PFSK-1 (cell line): Measurements from ENCODE around the gene ADAM12.

ENCODE experiments used
- FOXP2 ChIP-seq: optimal IDR thresholded peaks from 2 replicates; pipeline ENCODE3; 2011; ENCODE audit warnings: borderline replicate concordance, control low read depth, inconsistent platforms; ENCODE audit not compliant: insufficient read depth; ENCODE audit errors: extremely low read length, extremely low read depth
- POLR2AphosphoS5 ChIP-seq: IDR thresholded peaks from 2 replicates; pipeline ENCODE4 v1.6.1; 2012; ENCODE audit warnings: low read depth, mild to moderate bottlenecking, control low read depth, low read length, moderate library complexity
- TF ChIP-seq, protein P1 (sequence below), 2 experiments: IDR thresholded peaks; 2 replicates each; pipeline versions ENCODE4 v1.6.1 to v1.8.0; 2011 to 2012; ENCODE audit warnings: low read depth in 2 of 2, low read length in 2 of 2, control low read depth in 1 of 2, inconsistent platforms in 1 of 2, mild to moderate bottlenecking in 1 of 2, moderate library complexity in 1 of 2; ENCODE audit not compliant: insufficient read depth in 1 of 2

DNA sequence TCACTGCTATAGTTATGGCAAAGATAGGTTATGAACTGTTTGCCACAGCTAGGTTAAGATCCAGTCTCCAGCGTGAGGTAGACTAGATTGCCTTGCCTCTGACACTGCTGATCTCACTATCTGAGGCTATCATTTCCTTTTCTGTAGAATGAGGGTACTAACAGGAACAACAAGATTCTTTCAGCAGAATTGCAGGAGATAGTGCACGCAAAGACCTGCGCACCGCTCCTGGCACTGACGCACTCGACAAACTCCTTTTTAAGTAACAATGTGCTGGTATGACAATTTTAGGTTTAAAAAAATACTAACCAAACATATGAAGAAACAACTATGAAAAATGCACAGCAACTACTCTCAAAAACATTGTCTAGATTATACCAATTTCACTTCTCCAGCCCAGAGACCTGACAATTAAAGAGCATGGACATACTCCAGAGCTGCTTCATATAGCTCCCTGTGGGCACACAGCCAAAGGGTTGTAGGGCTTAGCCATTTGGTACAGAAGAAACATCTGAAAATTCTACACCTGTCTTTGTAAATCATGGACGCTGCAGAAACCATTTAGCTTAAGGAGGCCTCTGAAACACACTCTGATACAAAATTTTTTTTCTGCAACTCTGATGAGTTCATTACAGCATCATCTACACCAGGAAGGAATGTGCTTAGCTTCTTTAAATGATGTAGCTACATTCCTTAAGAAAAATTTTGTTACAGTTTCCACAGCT is 7.8 kb downstream of the ADAM12 start:
- TF ChIP-seq POLR2AphosphoS5: no peak
- TF ChIP-seq, protein P1, sequence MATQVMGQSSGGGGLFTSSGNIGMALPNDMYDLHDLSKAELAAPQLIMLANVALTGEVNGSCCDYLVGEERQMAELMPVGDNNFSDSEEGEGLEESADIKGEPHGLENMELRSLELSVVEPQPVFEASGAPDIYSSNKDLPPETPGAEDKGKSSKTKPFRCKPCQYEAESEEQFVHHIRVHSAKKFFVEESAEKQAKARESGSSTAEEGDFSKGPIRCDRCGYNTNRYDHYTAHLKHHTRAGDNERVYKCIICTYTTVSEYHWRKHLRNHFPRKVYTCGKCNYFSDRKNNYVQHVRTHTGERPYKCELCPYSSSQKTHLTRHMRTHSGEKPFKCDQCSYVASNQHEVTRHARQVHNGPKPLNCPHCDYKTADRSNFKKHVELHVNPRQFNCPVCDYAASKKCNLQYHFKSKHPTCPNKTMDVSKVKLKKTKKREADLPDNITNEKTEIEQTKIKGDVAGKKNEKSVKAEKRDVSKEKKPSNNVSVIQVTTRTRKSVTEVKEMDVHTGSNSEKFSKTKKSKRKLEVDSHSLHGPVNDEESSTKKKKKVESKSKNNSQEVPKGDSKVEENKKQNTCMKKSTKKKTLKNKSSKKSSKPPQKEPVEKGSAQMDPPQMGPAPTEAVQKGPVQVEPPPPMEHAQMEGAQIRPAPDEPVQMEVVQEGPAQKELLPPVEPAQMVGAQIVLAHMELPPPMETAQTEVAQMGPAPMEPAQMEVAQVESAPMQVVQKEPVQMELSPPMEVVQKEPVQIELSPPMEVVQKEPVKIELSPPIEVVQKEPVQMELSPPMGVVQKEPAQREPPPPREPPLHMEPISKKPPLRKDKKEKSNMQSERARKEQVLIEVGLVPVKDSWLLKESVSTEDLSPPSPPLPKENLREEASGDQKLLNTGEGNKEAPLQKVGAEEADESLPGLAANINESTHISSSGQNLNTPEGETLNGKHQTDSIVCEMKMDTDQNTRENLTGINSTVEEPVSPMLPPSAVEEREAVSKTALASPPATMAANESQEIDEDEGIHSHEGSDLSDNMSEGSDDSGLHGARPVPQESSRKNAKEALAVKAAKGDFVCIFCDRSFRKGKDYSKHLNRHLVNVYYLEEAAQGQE (IDR thresholded peaks at IDR 0.05; ENCODE audit: insufficient read depth in 1 of 2, low read depth in 2 of 2, low read length in 2 of 2): no peak
- no peak for TF ChIP-seq FOXP2
